ENCODE measurements around the gene ZBTB46. TPM values are rescaled to one million over a fixed set of nuclear protein-coding genes. Genes with fewer than 3 reads are reported as not detected.

ZBTB46 gene
- total RNA-seq, 1 donor from 2014 or later: 20.5 TPM

GRCh38 chr20:63736893-63737694 lies 94.0 kb downstream of the ZBTB46 start:
- no peak for DNase-seq (ENCODE audit: extremely low spot score, unreplicated experiment)
- Mint-ChIP-seq H3K36me3 (ENCODE audit: unreplicated experiment) (peaks cover 7% of the 10 kb centered on the region), H3K9me3 (ENCODE audit: unreplicated experiment) (no peaks in the 10 kb centered on the region), H3K4me1 (ENCODE audit: unreplicated experiment) (no peaks in the 10 kb centered on the region), H3K27me3 (ENCODE audit: unreplicated experiment) (no peaks in the 10 kb centered on the region), H3K27ac (ENCODE audit: unreplicated experiment) (no peak overlapping the region), H3K4me3 (ENCODE audit: unreplicated experiment) (no peak overlapping the region)
- TF ChIP-seq, protein P1, sequence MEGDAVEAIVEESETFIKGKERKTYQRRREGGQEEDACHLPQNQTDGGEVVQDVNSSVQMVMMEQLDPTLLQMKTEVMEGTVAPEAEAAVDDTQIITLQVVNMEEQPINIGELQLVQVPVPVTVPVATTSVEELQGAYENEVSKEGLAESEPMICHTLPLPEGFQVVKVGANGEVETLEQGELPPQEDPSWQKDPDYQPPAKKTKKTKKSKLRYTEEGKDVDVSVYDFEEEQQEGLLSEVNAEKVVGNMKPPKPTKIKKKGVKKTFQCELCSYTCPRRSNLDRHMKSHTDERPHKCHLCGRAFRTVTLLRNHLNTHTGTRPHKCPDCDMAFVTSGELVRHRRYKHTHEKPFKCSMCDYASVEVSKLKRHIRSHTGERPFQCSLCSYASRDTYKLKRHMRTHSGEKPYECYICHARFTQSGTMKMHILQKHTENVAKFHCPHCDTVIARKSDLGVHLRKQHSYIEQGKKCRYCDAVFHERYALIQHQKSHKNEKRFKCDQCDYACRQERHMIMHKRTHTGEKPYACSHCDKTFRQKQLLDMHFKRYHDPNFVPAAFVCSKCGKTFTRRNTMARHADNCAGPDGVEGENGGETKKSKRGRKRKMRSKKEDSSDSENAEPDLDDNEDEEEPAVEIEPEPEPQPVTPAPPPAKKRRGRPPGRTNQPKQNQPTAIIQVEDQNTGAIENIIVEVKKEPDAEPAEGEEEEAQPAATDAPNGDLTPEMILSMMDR (IDR thresholded peaks at IDR 0.05): no peak

GRCh38 chr20:63735859-63736718 lies 95.0 kb downstream of the ZBTB46 start, which contains the start of gene LIME1:
TSS of gene LIME1 (plus strand) at chr20:63736664. CDS start at chr20:63737550, 886 bp downstream.
- Mint-ChIP-seq H3K4me1 (ENCODE audit: unreplicated experiment) (no peaks in the 10 kb centered on the region), H3K27ac (ENCODE audit: unreplicated experiment) (no peak within 1 kb of the TSS), H3K27me3 (ENCODE audit: unreplicated experiment) (no peaks in the 10 kb centered on the region), H3K4me3 (ENCODE audit: unreplicated experiment) (no peak within 1 kb of the TSS), H3K9me3 (ENCODE audit: unreplicated experiment) (no peaks in the 10 kb centered on the region), H3K36me3 (ENCODE audit: unreplicated experiment) (peaks cover 7% of the 10 kb centered on the region)
- TF ChIP-seq, protein P1 (IDR thresholded peaks at IDR 0.05): no peak
- no peak for DNase-seq (ENCODE audit: extremely low spot score, unreplicated experiment)

GRCh38 chr20:63734946-63735858 lies 95.9 kb downstream of the ZBTB46 start:
- Mint-ChIP-seq H3K9me3 (ENCODE audit: unreplicated experiment) (no peaks in the 10 kb centered on the region), H3K27me3 (ENCODE audit: unreplicated experiment) (no peaks in the 10 kb centered on the region), H3K4me1 (ENCODE audit: unreplicated experiment) (no peaks in the 10 kb centered on the region), H3K36me3 (ENCODE audit: unreplicated experiment) (peaks cover 7% of the 10 kb centered on the region), H3K27ac (ENCODE audit: unreplicated experiment) (no peak overlapping the region), H3K4me3 (ENCODE audit: unreplicated experiment) (no peak overlapping the region)
- no peak for DNase-seq (ENCODE audit: extremely low spot score, unreplicated experiment)
- TF ChIP-seq, protein P1 (IDR thresholded peaks at IDR 0.05): no peak

DNA sequence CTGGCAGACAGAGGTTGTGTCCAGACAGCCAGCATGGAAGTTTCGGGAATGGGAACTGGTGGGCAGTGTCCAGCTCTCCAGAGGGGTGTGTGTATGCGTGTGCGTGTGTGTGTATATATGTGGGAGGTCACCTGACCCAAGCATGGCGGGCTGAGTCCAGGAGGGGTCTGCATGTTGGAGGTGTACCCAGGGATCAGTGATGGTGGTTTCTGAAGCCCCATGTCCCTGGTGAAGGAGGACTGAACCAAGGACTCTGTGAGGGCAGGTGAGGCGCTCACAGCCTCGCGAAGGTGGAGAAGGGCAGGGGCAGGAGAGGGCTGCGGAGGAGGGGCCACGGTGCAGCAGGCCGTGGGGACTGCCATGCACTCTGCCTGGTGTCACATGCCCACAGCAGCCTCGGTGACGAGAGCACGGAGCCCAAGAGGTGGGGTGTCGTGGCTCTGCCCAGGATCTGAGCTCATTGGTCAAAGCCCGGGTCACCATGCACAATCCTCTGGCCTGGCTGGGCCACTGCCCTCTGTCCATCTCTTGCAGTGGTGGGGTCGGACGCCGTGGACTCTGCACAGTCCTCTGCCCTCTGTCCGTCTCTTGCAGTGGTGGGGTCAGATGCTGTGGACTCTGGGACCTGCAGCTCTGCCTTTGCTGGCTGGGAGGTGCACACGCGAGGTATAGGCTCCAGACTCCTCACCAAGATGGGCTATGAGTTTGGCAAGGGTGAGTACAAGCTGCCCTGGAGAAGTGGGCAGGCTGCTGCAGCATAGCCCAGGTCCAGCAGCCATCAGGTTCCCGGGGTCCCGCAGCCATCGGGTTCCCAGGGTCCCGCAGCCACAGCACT lies 96.7 kb downstream of the ZBTB46 start:
- no peak for DNase-seq (ENCODE audit: extremely low spot score, unreplicated experiment)
- Mint-ChIP-seq H3K27ac (ENCODE audit: unreplicated experiment) (no peak overlapping the region), H3K27me3 (ENCODE audit: unreplicated experiment) (no peaks in the 10 kb centered on the region), H3K4me3 (ENCODE audit: unreplicated experiment) (no peak overlapping the region), H3K9me3 (ENCODE audit: unreplicated experiment) (no peaks in the 10 kb centered on the region), H3K36me3 (ENCODE audit: unreplicated experiment) (peaks cover 7% of the 10 kb centered on the region), H3K4me1 (ENCODE audit: unreplicated experiment) (no peaks in the 10 kb centered on the region)
- TF ChIP-seq, protein P1 (IDR thresholded peaks at IDR 0.05): no peak
